Peyer's patch (tissue), 4 donors: ENCODE data around the gene MAGI2.

Source experiments
- POLR2A ChIP-seq, 2 donors: fragments of 450-650 bp; IDR thresholded peaks; one replicate each; pipeline ENCODE4 v1.5.1; 2017; ENCODE audit warnings: antibody characterized with exemption in 2 of 2, mild to moderate bottlenecking in 2 of 2, moderate library complexity in 2 of 2
- TF ChIP-seq, protein P1 (sequence below), 6 experiments: fragments of 450-650 bp in 4 of 6; fragments of 200-600 bp in 2 of 6; sonication (generic) in 1 of 6; IDR thresholded peaks; one replicate each; pipeline ENCODE4 v1.5.1; 2017 to 2019; ENCODE audit warnings: antibody characterized with exemption in 6 of 6, mild to moderate bottlenecking in 3 of 6, moderate library complexity in 1 of 6

DNA sequence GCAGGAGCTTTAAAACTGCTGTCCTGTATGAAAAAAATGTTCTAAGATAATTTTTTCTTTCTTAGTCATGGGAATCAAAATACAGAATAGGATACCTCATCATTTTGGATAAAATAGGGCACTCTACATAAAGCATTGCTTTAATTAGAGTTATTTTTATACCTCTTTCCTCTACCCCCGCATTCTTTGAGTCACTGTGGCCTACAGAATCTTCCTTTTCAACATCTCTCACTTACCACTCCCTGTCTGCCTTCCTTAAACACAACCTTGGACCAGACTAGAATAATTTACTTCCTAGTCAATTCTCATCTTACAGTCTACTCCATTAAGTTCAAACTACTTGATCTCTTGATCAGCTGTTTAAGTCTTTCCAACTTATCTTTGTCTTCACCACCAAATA is 1192.6 kb downstream of the MAGI2 start:
- TF ChIP-seq, protein P1, sequence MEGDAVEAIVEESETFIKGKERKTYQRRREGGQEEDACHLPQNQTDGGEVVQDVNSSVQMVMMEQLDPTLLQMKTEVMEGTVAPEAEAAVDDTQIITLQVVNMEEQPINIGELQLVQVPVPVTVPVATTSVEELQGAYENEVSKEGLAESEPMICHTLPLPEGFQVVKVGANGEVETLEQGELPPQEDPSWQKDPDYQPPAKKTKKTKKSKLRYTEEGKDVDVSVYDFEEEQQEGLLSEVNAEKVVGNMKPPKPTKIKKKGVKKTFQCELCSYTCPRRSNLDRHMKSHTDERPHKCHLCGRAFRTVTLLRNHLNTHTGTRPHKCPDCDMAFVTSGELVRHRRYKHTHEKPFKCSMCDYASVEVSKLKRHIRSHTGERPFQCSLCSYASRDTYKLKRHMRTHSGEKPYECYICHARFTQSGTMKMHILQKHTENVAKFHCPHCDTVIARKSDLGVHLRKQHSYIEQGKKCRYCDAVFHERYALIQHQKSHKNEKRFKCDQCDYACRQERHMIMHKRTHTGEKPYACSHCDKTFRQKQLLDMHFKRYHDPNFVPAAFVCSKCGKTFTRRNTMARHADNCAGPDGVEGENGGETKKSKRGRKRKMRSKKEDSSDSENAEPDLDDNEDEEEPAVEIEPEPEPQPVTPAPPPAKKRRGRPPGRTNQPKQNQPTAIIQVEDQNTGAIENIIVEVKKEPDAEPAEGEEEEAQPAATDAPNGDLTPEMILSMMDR (IDR thresholded peaks at IDR 0.05) = no peak
- TF ChIP-seq POLR2A (IDR thresholded peaks at IDR 0.05) = no peak
